ENCODE results near the gene PTPN1.

DNA sequence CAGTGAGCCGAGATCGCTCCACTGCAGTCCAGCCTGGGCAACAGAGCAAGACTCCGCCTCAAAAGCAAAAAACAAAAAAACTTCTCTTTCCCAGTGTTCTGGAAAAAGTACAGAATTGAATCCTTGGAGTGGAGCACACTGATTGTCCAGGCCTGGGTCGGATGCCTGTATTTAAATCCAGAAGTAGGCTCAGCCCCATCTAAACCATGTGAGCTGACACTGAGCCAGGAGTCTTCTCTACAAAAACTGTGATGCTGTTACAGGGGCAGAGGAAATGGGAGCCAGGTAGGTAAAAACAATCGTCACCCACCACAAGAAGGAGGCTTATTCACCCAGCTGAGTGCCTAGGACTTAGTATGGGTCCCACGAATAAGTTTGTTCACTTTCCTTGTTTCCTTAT lies 43.0 kb upstream of the PTPN1 start:
- TF ChIP-seq POLR2A (IDR thresholded peaks at IDR 0.05; ENCODE audit: low read depth, low read length): no peak
- TF ChIP-seq POLR2AphosphoS5 (IDR thresholded peaks at IDR 0.05; ENCODE audit: low read depth, low read length): no peak
- no peak for TF ChIP-seq TAF1 (IDR thresholded peaks at IDR 0.05; ENCODE audit: low read depth, low read length)
- no peak for TF ChIP-seq POU2F2 (IDR thresholded peaks at IDR 0.05; ENCODE audit: low read depth, low read length)
- TF ChIP-seq SPI1 (IDR thresholded peaks at IDR 0.05; ENCODE audit: low read depth, low read length): no peak
- no peak for TF ChIP-seq PAX5 (IDR thresholded peaks at IDR 0.05; ENCODE audit: insufficient read depth, low read length, severe bottlenecking)
